Nephron (organoid): ENCODE results near the gene KLF15.

ENCODE experiments used
- H3K27ac Mint-ChIP-seq, 3 experiments: 2 replicates each; pipeline ENCODE4 v1.8.0; 2020; ENCODE audit warnings: mixed read lengths in 3 of 3, mild to moderate bottlenecking in 2 of 3, moderate library complexity in 1 of 3
- H3K27me3 Mint-ChIP-seq: 2 replicates; pipeline ENCODE4 v1.8.0; 2021; ENCODE audit warnings: low read depth, mild to moderate bottlenecking, moderate library complexity, mixed read lengths
- H3K36me3 Mint-ChIP-seq: 2 replicates; pipeline ENCODE4 v1.8.0; 2020; ENCODE audit warnings: low read depth, mixed read lengths
- H3K4me1 Mint-ChIP-seq: 2 replicates; pipeline ENCODE4 v1.8.0; 2020; ENCODE audit warnings: mixed read lengths
- H3K4me3 Mint-ChIP-seq, 3 experiments: 2 replicates each; pipeline ENCODE4 v1.8.0; 2020; ENCODE audit warnings: mild to moderate bottlenecking in 3 of 3, mixed read lengths in 3 of 3, moderate library complexity in 2 of 3
- H3K9me3 Mint-ChIP-seq: 2 replicates; pipeline ENCODE4 v1.8.0; 2020; ENCODE audit warnings: mixed read lengths
- CTCF ChIP-seq, 3 experiments: fragments of 200-600 bp; sonication (generic); IDR thresholded peaks; one replicate each; pipeline ENCODE4 v1.5.0; 2021; ENCODE audit warnings: antibody characterized with exemption in 3 of 3; ENCODE audit not compliant: unreplicated experiment in 3 of 3

The KLF15 gene

GRCh38 chr3:126300001-126300760 is 57.0 kb downstream of the KLF15 start:
- H3K4me3 Mint-ChIP-seq, result no peak overlapping the region
- peaks cover 4% of the 10 kb centered on the region for H3K27me3 Mint-ChIP-seq
- no peak for TF ChIP-seq CTCF (IDR thresholded peaks at IDR 0.05; ENCODE audit: unreplicated experiment in 3 of 3)
- H3K36me3 Mint-ChIP-seq, result no peaks in the 10 kb centered on the region
- H3K4me1 Mint-ChIP-seq, result no peaks in the 10 kb centered on the region
- no peak overlapping the region for H3K27ac Mint-ChIP-seq
- H3K9me3 Mint-ChIP-seq, result peaks cover 27% of the 10 kb centered on the region

GRCh38 chr3:126295407-126295939 is 61.7 kb downstream of the KLF15 start:
- TF ChIP-seq CTCF (IDR thresholded peaks at IDR 0.05; ENCODE audit: unreplicated experiment in 3 of 3), result no peak
- H3K36me3 Mint-ChIP-seq, result no peaks in the 10 kb centered on the region
- H3K9me3 Mint-ChIP-seq, result peaks cover 5% of the 10 kb centered on the region
- peaks cover 23% of the 10 kb centered on the region for H3K27me3 Mint-ChIP-seq
- H3K27ac Mint-ChIP-seq, result peak overlapping the region in 1 of 3 experiments; percentile 79
- H3K4me1 Mint-ChIP-seq, result peaks cover 23% of the 10 kb centered on the region
- no peak overlapping the region for H3K4me3 Mint-ChIP-seq

- no peaks in the 10 kb centered on the region for H3K36me3 Mint-ChIP-seq
- H3K4me3 Mint-ChIP-seq, result peak overlapping the region in 1 of 3 experiments; percentile 8
- H3K27me3 Mint-ChIP-seq, result peaks cover 35% of the 10 kb centered on the region
- TF ChIP-seq CTCF (IDR thresholded peaks at IDR 0.05; ENCODE audit: unreplicated experiment in 3 of 3), result no peak
- peaks cover 5% of the 10 kb centered on the region for H3K9me3 Mint-ChIP-seq
- peak overlapping the region; percentile 31 to 80 (median 51) for H3K27ac Mint-ChIP-seq
- peaks cover 25% of the 10 kb centered on the region for H3K4me1 Mint-ChIP-seq
These were observed 62.9 kb downstream of the KLF15 start for GRCh38 chr3:126294211-126294808.

- Mint-ChIP-seq H3K27me3 (peaks cover 37% of the 10 kb centered on the region), H3K4me3 (no peak overlapping the region), H3K9me3 (no peaks in the 10 kb centered on the region), H3K27ac (peak overlapping the region in 2 of 3 experiments; percentile 51 to 80), H3K36me3 (no peaks in the 10 kb centered on the region), H3K4me1 (peaks cover 25% of the 10 kb centered on the region)
- no peak for TF ChIP-seq CTCF (IDR thresholded peaks at IDR 0.05; ENCODE audit: unreplicated experiment in 3 of 3)
These were observed 63.7 kb downstream of the KLF15 start for GRCh38 chr3:126293370-126294082.
